ENCODE results near the gene PROX1. TPM values are rescaled to one million over a fixed set of nuclear protein-coding genes. Genes with fewer than 3 reads are reported as not detected.

PROX1 gene
- total and polyA plus RNA-seq, 2 of the 4 experiments (the other 2 are of a cell fraction): under 0.01 to 0.02 TPM

- no peaks in the 10 kb centered on the region for H4K20me1 ChIP-seq (ENCODE audit: insufficient read depth, low read length)
- ChIA-PET POLR2A (ENCODE audit: unreplicated experiment) (no interaction called here), CTCF (no interaction called here)
- H4K8ac ChIP-seq (ENCODE audit: low read depth in 2 of 2, low read length in 2 of 2): no peak overlapping the region
- BruUV-seq (replicated peaks): no TSS peak
- TF ChIP-seq MAFK (IDR thresholded peaks at IDR 0.05; ENCODE audit: low read depth, low read length) (no peak), CHD1 (IDR thresholded peaks at IDR 0.05; ENCODE audit: low read depth, low read length) (no peak)
- H3K23ac ChIP-seq (ENCODE audit: low read depth, low read length): no peak overlapping the region
- no peak overlapping the region for H3K18ac ChIP-seq (ENCODE audit: low read depth, low read length)
- no peak overlapping the region for H3K4ac ChIP-seq (ENCODE audit: low read depth, low read length)
- intact Hi-C loops (cut with micrococcal nuclease) (no loop called here), in situ Hi-C loops (cut with MboI; ENCODE audit: low sequenced_read_pairs) (no loop called here), dilution Hi-C loops (cut with HindIII; ENCODE audit: low sequenced_read_pairs, unreplicated experiment) (no loop called here)
- H3K36me3 ChIP-seq (ENCODE audit: control insufficient read depth, insufficient read depth, low read length): no peaks in the 10 kb centered on the region
- H3K9me1 ChIP-seq (ENCODE audit: insufficient read depth, low read length): no peaks in the 10 kb centered on the region
- no peak overlapping the region for H3K9ac ChIP-seq (ENCODE audit: low read depth, low read length)
- 17% methylated on average over 1 of the region's 5 CpGs; no CpG with 5 or more reads in 1 of the 2 experiments for WGBS, 2 experiments (ENCODE audit: extremely low coverage in 2 of 2, insufficient read length in 1 of 2)
- no peak overlapping the region for H3K4me2 ChIP-seq (ENCODE audit: low read depth, low read length)
- H3K14ac ChIP-seq (replicated peaks; ENCODE audit: low read depth, low read length): no peak overlapping the region
- H2BK20ac ChIP-seq (ENCODE audit: low read depth, low read length): no peak overlapping the region
- no peak for DNase-seq
- H3K79me1 ChIP-seq (ENCODE audit: low read depth in 1 of 2, low read length in 2 of 2): no peaks in the 10 kb centered on the region
- H2AK5ac ChIP-seq (ENCODE audit: low read depth, low read length): no peak overlapping the region
- no peak overlapping the region for H2BK5ac ChIP-seq (ENCODE audit: low read depth, low read length, poor library complexity, severe bottlenecking)
- no peak overlapping the region for H3K56ac ChIP-seq (ENCODE audit: extremely low read depth, insufficient read depth, low read length)
- H3K4me1 ChIP-seq (ENCODE audit: control insufficient read depth, insufficient read depth, low read length): no peaks in the 10 kb centered on the region
- no peak overlapping the region for H4K91ac ChIP-seq (ENCODE audit: insufficient read depth, low read depth, low read length)
- H4K5ac ChIP-seq (ENCODE audit: low read depth, low read length): no peak overlapping the region
- ATAC-seq (ENCODE audit: low read depth): no peak
- no peak overlapping the region for H2AK9ac ChIP-seq (replicated peaks; ENCODE audit: low read depth, low read length, poor library complexity)
- 0 out of 2 replicates have a peak, but pooled peaks cover 2% of the 10 kb centered on the region for H3K27me3 ChIP-seq (ENCODE audit: control insufficient read depth, insufficient read depth, low read length)
- H3K4me3 ChIP-seq (ENCODE audit: insufficient read depth, low read depth, low read length): no peak overlapping the region
- H2AFZ ChIP-seq (replicated peaks; ENCODE audit: low read length, poor library complexity): no peak overlapping the region
- no peak overlapping the region for H2BK120ac ChIP-seq (ENCODE audit: low read depth, low read length)
- no peak overlapping the region for H2BK15ac ChIP-seq (ENCODE audit: low read depth, low read length)
- no peak overlapping the region for H3K27ac ChIP-seq (ENCODE audit: insufficient read depth, low read length)
- H3K9me3 ChIP-seq (ENCODE audit: control insufficient read depth, insufficient read depth, low read length): no peaks in the 10 kb centered on the region
Observed at GRCh38 chr1:214026985-214027384, 39.2 kb downstream of the PROX1 start.

Data from IMR-90 (cell line).